ENCODE results near the gene SPRYD4.

GRCh38 chr12:56486694-56487093, 18.3 kb downstream of the SPRYD4 start:
- TF ChIP-seq POLR2A (IDR thresholded peaks at IDR 0.05), result no peak
- no peak for TF ChIP-seq CTCF (IDR thresholded peaks at IDR 0.05)

Measured in thyroid gland (tissue), 4 donors.